Fibroblast of lung (primary cell): ENCODE results near the gene FUT1.

Source experiments
- CTCF ChIP-seq, 2 donors: IDR thresholded peaks in 1 of 2; conservative IDR thresholded peaks in 1 of 2; 1 replicate in 1 of 2; 2 replicates in 1 of 2; pipeline ENCODE4 v1.5.1; 2011 to 2012; ENCODE audit warnings: low read length in 2 of 2, control low read depth in 1 of 2, inconsistent platforms in 1 of 2, low read depth in 1 of 2, mild to moderate bottlenecking in 1 of 2
- EZH2 ChIP-seq: IDR thresholded peaks from 2 replicates; pipeline ENCODE4 v1.5.1; 2012; ENCODE audit warnings: low read length, control low read depth, mild to moderate bottlenecking; ENCODE audit errors: missing control alignments

- no peak for TF ChIP-seq CTCF (conservative IDR thresholded peaks at IDR 0.05 in 1 of 2, IDR thresholded peaks at IDR 0.05 in 1 of 2; ENCODE audit: low read depth in 1 of 2, low read length in 2 of 2)
- TF ChIP-seq EZH2, result no peak
Measured at GRCh38 chr19:48711106-48711662, 41.3 kb downstream of the FUT1 start.
